GM12873 (cell line): ENCODE data around the gene ELN.

Experiments used
- CTCF ChIP-seq: IDR thresholded peaks from 2 replicates; pipeline ENCODE4 v1.5.1; 2012; ENCODE audit warnings: low read depth, mild to moderate bottlenecking, moderate library complexity, low read length, control low read depth; ENCODE audit not compliant: insufficient read depth; ENCODE audit errors: missing control alignments

Gene ELN

DNA sequence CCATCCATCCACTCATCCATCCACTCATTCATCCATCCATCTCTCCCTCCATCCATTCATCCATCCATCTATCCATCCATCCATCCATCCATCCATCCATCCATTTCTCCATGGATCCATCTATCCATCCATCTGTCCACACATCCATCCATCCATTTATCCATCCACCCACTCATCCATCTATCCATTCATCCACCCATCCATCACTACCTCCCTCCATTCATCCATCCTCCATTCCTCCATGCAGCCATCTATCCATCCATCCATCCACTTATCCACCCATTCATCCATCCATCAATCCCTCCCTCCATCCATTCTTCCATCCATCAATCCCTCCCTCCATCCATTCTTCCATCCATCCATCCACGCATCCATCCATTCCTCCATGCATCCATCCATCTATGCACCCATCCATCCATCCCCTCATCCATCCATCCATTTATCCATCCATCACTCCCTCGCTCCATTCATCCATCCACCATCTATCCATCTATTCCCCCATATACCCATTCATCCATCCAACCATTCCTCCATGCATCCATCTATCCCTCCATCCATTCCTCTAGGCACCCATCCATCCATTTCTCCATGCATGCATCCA, 21.1 kb downstream of the ELN start:
- no peak for TF ChIP-seq CTCF

DNA sequence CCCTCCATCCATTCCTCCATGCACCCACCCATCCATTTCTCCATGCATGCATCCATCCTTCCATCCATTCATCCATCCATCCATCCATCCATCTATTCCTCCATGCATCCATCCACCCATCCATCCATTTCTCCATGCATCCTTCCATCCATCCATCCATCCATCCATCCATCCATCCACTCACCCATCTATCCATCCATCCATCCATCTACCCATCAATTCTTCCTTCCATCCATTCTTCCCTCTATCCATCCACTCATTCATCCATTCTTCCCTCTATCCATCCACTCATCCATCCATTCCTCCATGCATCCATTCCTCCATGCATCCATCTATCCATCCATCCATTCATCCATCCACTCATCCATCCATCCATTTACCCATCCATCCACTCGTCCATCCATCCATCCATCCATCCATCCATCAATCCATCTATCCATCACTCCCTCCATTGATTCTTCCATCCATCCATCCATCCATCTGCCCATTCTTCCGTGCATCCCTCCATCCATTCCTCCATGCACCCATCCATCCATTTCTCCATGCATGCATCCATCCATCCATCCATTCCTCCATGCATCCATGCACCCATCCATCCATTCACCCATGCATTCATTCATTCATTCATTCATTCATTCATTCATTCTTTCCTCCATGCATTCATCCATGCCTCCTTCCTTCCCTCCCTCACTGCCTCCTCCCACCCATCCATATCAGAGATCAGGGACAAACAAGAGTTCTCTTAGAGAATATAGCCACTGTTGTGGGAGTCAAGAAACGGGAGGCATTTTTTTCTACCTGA, 22.2 kb downstream of the ELN start:
- TF ChIP-seq CTCF = no peak

- no peak for TF ChIP-seq CTCF
Observed at GRCh38 chr7:74051193-74051592, 23.2 kb downstream of the ELN start.

DNA sequence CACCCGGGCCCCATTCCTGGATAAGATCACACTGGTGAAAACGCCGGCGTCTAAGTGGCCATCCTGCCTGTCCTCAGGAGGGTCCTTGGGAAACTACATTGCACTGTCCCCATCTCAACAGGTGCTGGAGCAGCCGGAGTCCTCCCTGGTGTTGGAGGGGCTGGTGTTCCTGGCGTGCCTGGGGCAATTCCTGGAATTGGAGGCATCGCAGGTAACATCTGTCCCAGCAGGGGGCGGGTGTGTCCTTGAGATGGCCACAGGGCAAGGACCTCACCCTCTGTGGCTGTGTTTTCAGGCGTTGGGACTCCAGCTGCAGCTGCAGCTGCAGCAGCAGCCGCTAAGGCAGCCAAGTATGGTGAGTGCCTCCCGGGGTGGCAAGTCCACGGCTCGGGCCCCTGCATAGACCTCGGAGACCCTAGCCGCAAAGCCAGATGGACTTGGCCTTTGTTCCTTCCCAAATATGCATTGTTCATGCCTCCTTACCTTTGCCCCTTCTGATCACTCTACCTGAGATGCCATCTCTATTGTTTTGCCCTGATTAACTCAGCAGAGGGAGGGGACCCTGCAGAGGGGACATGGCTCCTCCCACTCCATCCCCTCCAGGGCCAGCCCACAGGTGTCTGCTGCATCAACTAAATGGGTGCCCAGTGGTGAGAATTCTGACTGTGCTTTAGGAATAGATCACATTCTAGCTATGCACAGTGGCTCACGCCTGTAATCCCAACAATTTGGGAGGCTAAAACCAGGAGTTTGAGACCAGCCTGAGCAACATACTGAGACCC, 23.8 kb downstream of the ELN start:
- peak; percentile 51 for TF ChIP-seq CTCF

DNA sequence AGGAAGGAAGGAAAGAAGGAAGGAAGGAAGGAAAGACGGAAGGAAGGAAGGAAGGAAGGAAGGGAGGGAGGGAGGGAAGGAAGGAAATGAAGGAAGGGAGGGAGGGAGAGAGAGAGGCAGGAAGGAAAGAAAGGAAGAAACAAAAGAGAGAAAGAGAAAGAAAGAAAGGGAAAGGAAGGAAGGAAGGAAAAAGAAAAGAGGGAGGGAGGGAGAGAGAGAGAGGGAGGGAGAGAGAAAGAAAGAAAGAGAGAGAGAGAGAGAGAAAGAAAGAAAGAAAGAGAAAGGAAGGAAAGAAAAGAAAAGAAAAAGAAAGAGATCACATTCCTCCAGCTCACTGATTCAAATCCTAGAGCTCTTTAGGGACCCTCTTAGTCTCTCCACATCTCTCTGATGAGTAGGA, 24.7 kb downstream of the ELN start:
- TF ChIP-seq CTCF = no peak

DNA sequence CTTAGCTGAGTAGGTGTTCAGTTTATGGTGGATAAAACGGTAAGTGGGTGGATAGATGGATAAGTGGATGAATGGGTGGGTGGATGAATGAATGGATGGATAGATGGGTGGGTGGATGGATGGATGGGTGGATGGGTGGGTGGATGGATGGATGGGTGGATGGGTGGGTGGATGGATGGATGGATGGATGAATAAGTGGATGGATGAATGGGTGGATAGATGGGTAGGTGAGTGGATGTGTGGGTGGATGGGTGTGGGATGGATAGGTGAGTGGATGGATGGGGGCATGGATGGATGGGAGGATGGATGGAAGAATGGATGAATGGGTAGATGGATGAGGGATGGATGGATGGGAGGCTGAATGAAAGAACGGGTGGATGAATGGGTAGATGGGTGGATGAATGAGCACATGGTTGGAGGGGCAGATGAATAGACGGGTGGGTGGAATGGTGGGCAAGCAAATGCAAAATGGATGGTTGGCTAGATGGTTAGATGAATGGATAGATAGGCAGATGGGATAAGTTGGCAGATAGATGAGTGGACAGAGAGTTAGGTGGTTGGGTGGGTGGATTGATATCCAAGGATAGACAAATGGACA, 25.7 kb downstream of the ELN start:
- no peak for TF ChIP-seq CTCF

DNA sequence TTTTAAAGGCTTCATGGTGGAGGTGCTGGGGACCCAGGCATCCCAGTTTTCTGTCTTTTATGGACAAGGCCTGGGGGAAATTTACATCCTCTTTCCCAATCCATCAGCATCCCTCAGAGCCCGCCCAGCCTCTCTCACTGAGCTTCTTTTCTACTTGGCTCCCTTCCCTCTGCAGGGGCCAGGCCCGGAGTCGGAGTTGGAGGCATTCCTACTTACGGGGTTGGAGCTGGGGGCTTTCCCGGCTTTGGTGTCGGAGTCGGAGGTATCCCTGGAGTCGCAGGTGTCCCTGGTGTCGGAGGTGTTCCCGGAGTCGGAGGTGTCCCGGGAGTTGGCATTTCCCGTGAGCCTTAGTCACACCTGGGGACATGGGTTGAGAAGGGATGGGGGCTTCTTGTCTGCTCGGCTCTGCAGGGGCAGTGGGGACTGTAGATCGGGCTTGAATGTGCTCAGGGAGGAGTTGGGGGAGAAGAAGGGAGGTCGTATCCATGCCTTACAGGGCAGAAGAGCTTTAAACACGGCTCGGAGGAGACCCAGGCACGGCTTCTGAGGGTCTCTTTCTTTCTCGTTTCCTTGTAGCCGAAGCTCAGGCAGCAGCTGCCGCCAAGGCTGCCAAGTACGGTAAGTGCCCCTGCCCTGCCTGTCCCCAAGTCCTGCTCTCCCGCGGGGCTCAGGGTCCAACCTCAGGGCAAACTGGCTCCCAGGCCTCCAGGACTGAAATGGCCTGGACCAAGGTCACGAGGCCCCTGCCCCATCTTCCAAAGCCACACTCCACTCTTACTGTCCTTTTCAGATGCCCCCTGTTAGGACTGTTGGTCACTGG, 28.3 kb downstream of the ELN start:
- TF ChIP-seq CTCF = no peak
